Measurements from ENCODE around the gene SAFB2. TPM values are rescaled to one million over a fixed set of nuclear protein-coding genes. Genes with fewer than 3 reads are reported as not detected.

SAFB2 gene
- total RNA-seq, 1 donor from 2014 or later, result 74.2 TPM

DNA sequence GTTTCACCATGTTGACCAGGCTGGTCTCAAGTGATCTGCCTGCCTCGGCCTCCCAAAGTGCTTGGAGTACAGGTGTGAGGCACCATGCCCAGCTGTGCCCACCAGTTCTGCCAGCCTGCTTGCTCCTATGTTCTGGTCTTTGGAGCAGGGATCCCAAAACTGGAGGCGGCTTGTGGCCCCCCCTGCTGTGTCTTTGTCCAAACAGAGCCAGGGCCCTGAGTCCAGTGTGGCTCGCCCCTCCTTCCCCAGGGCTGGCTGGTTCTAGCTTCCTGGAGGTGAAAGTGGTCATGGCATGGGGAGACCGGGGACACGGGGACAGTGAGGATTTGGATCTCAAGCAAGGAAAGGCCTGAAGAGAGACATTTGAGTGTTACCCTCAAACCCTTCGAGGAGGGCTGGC is 43.3 kb downstream of the SAFB2 start:
- TF ChIP-seq, protein P1, sequence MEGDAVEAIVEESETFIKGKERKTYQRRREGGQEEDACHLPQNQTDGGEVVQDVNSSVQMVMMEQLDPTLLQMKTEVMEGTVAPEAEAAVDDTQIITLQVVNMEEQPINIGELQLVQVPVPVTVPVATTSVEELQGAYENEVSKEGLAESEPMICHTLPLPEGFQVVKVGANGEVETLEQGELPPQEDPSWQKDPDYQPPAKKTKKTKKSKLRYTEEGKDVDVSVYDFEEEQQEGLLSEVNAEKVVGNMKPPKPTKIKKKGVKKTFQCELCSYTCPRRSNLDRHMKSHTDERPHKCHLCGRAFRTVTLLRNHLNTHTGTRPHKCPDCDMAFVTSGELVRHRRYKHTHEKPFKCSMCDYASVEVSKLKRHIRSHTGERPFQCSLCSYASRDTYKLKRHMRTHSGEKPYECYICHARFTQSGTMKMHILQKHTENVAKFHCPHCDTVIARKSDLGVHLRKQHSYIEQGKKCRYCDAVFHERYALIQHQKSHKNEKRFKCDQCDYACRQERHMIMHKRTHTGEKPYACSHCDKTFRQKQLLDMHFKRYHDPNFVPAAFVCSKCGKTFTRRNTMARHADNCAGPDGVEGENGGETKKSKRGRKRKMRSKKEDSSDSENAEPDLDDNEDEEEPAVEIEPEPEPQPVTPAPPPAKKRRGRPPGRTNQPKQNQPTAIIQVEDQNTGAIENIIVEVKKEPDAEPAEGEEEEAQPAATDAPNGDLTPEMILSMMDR (IDR thresholded peaks at IDR 0.05), result no peak
- no peaks in the 10 kb centered on the region for H3K9me3 ChIP-seq
- H3K27ac ChIP-seq, result no peak overlapping the region
- no peaks in the 10 kb centered on the region for H3K27me3 ChIP-seq
- ATAC-seq (no peak), DNase-seq (no peak)
- H3K4me3 ChIP-seq, result no peak overlapping the region
- H3K4me1 ChIP-seq, result no peaks in the 10 kb centered on the region
- H3K36me3 ChIP-seq, result peaks cover 16% of the 10 kb centered on the region
- intact Hi-C loops (cut with DNase I), result no loop called here

DNA sequence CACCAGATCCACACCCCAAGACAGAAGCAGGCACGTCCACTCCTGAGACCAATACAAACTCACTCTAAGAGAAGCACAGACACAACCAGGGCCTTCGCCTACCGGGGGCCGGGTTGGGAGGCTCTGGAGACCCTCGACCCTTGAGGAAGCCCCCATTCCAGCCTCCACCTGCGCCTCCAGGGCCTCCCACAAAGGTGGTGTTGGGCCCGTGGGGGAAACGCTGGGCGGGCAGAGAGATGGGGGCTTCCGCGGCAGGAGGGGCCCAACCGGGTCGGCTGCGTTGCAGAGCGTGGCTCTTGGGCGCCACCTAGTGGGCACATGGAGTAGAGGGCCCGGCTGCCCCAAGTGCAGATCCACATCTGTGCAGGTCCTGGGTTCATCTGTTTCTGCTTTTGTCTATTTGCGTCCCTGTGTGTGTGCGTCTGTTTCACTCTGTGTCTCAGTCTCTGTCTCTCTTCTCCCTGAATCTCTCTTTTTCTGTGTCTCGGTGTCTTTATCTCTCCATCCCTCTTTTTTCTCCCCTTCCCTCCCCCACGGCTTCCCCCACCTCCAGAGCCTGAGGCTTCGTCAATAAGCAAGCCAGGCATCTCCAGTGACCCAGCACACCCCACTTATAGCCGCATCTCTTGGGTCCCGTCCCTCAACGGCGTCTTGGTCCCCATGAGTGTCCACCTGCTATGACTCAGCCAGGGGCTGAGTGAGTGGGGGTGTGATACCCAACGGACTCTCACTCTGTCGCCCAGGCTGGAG is 44.3 kb downstream of the SAFB2 start:
- no peaks in the 10 kb centered on the region for H3K9me3 ChIP-seq
- H3K27ac ChIP-seq, result no peak overlapping the region
- no peaks in the 10 kb centered on the region for H3K27me3 ChIP-seq
- H3K4me3 ChIP-seq, result no peak overlapping the region
- ATAC-seq, result peak; percentile 94
- peak; percentile 85 for DNase-seq
- intact Hi-C loops (cut with DNase I), result no loop called here
- H3K4me1 ChIP-seq, result no peaks in the 10 kb centered on the region
- H3K36me3 ChIP-seq, result peaks cover 10% of the 10 kb centered on the region
- TF ChIP-seq, protein P1 (IDR thresholded peaks at IDR 0.05), result peak; percentile 99

DNA sequence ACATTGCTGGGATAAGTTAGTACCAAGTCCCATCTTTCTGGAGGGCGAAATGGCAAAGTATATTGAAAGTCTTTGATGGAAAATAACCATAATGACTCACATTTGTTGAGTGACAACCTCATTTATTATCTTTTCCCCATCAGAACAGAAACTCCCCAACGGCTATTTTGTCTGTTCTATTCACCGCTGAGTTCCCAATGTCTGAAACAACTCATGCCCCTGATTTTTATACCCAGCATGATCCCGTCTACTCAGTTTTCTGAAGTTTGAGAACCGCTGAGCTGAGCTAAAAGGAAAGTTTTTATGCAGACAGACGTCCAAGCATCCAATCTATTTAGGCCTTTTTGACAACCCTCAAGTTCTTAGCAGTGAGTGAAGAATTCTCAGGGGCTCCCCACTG is 47.0 kb downstream of the SAFB2 start:
- intact Hi-C loops (cut with DNase I), result no loop called here
- Histone ChIP-seq H3K27me3 (no peaks in the 10 kb centered on the region), H3K9me3 (no peaks in the 10 kb centered on the region), H3K4me3 (no peak overlapping the region), H3K27ac (no peak overlapping the region), H3K4me1 (no peaks in the 10 kb centered on the region), H3K36me3 (no peaks in the 10 kb centered on the region)
- no peak for ATAC-seq
- no peak for DNase-seq
- TF ChIP-seq, protein P1 (IDR thresholded peaks at IDR 0.05), result no peak

DNA sequence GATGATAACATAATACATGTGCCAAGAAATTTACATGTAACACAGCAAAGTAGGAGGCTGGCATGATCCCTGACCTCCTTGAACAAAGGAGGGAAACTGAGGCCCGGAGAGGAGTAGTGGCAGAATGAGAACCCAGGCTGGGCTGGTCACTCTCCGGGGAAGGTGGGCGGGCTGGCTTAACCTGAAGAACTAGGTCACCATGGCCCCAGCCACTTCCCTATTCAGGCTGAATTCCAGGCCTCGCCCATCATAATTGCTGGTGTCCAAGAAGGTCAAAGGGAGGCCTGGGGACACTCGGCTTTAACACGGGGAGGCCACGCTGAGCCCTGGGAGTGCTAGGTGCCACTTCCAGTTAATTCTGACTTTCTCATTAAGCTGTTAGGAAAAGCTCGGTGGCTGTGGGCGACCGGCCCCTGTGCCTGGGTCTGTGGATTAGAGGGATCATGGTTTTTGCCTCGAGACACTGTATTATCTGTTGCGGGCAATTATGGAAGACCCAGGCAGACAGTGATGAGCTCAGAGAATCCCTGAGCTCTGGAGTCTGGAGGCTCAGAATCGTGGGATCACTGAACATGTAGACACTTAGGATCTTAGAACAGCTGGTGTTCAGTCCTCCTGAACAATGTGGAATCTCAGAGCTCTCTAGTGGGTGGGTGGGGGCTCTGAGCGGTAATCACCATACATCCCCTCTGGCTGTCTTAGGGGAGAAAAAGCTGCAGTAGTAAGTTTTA is 49.9 kb downstream of the SAFB2 start:
- TF ChIP-seq, protein P1 (IDR thresholded peaks at IDR 0.05), result no peak
- intact Hi-C loops (cut with DNase I), result no loop called here
- ATAC-seq, result peak; percentile 75
- Histone ChIP-seq H3K4me1 (no peaks in the 10 kb centered on the region), H3K9me3 (no peaks in the 10 kb centered on the region), H3K27me3 (no peaks in the 10 kb centered on the region), H3K27ac (no peak overlapping the region), H3K4me3 (no peak overlapping the region), H3K36me3 (no peaks in the 10 kb centered on the region)
- no peak for DNase-seq

DNA sequence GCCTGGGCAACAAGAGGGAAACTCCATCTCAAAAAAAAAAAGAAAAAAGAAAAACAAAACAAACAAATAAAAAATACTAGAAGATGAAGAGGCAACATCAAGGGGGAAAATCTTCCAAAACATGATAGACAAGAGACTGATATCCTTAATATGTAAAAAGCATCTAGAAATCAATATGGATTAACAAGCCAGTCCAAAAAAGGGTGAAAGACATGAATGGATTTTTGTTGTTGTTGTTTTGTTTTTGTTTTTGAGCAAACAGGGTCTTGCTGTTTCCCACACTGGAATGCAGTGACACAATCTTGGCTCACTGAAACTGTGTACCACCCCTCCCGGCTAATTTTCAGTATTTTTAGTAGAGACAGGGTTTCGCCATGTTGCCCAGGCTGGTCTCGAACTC is 50.8 kb downstream of the SAFB2 start:
- peaks cover 9% of the 10 kb centered on the region for H3K27me3 ChIP-seq
- ATAC-seq, result no peak
- no peak for DNase-seq
- no peaks in the 10 kb centered on the region for H3K36me3 ChIP-seq
- TF ChIP-seq, protein P1 (IDR thresholded peaks at IDR 0.05), result no peak
- intact Hi-C loops (cut with DNase I), result no loop called here
- H3K9me3 ChIP-seq, result no peaks in the 10 kb centered on the region
- no peaks in the 10 kb centered on the region for H3K4me1 ChIP-seq
- H3K4me3 ChIP-seq, result no peak overlapping the region
- no peak overlapping the region for H3K27ac ChIP-seq
